HG03439 (cell line): ENCODE measurements around the gene ALX4.

Experiments
- ATAC-seq: cut with Tn5 transposase; IDR thresholded peaks from one replicate; pipeline ENCODE4 v1.9.1; 2021; ENCODE audit warnings: mild to moderate bottlenecking, moderate library complexity; ENCODE audit not compliant: unreplicated experiment

ALX4 gene

DNA sequence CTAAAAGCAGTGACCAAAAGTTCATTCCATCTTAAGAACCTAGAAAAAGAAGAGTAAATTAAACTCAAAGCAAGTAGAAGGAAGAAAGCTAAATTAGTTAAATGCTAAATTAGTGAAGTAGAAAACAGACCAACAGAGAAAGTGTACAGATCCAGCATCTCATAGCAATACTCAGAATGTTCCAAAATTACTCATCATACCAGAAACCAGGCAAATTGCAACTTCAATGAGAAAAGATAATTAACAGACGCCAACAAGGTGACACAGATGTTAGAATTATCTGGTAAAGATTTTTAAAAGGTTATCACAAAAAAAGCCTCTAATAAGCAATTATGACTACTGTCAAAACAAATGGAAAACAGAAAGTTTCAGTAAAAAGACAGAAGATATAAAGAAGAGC is 96.8 kb downstream of the ALX4 start:
- ATAC-seq, result no peak

- no peak for ATAC-seq
Observed at GRCh38 chr11:44212128-44212527, 97.8 kb downstream of the ALX4 start.
